Measurements from ENCODE around the gene SBK1. TPM values are rescaled to one million over a fixed set of nuclear protein-coding genes. Genes with fewer than 3 reads are reported as not detected.
"Not testable (repeated sequence)": the region's sequence is repeated elsewhere in the genome, so short reads cannot be mapped to it uniquely, and the experiment has no call there.

The SBK1 gene
- total RNA-seq = 1 to 10 TPM in 1 of 4 donors, under 1 TPM in 2, not detected in 1; 0.27 to 1.4 (median 0.32) TPM

- intact Hi-C loops (cut with DNase I; ENCODE audit: low total_unique reads) (no loop called here), in situ Hi-C loops (cut with MboI; ENCODE audit: low pct_ligation_motif_present in 1 of 4, low pct_unique_long_range_greater_than_20kb in 1 of 4, low sequenced_read_pairs in 3 of 4) (no loop called here)
- Histone ChIP-seq H3K9me3 (no peaks in the 10 kb centered on the region), H3K27me3 (peaks cover 17% of the 10 kb centered on the region), H3K27ac (peak within 1 kb of the TSS; percentile 43 to 69 (median 58)), H3K36me3 (no peaks in the 10 kb centered on the region), H3K4me1 (peaks cover 6 to 15% (median 13%) of the 10 kb centered on the region in 4 donors), H3K4me3 (peak within 1 kb of the TSS; percentile 29 to 74 (median 54))
- TF ChIP-seq EP300 (IDR thresholded peaks at IDR 0.05; ENCODE audit: low read depth) (no peak), POLR2A (IDR thresholded peaks at IDR 0.05) (no peak), POLR2AphosphoS5 (IDR thresholded peaks at IDR 0.05) (no peak), CTCF (IDR thresholded peaks at IDR 0.05) (no peak)
- WGBS, 2 donors (ENCODE audit: low coverage in 1 of 2) = 3 to 6% methylated on average over 2 to 60 of the region's 88 CpGs
- peak; percentile 84 for DNase-seq
Measured at GRCh38 chr16:28291651-28292626, at the start of gene SBK1. Gene SBK1 (plus strand): TSS chr16:28292525. CDS start chr16:28317392, 24,867 bp downstream.

- H3K27ac ChIP-seq; H3K9me3 ChIP-seq; H3K4me1 ChIP-seq; intact Hi-C loops (cut with DNase I; ENCODE audit: low total_unique reads); in situ Hi-C loops (cut with MboI; ENCODE audit: low pct_ligation_motif_present in 1 of 4, low pct_unique_long_range_greater_than_20kb in 1 of 4, low sequenced_read_pairs in 3 of 4); H3K27me3 ChIP-seq; H3K36me3 ChIP-seq; DNase-seq; H3K4me3 ChIP-seq: not testable (repeated sequence)
- WGBS, 2 donors (ENCODE audit: low coverage in 1 of 2) = 86% methylated on average over 2 of the region's 2 CpGs; no CpG with 5 or more reads in 1 of the 2 donors
Measured at GRCh38 chr16:28249483-28249882, 42.8 kb upstream of the SBK1 start.

GRCh38 chr16:28250999-28251398, 41.3 kb upstream of the SBK1 start:
- WGBS, 2 donors (ENCODE audit: low coverage in 1 of 2) = 74% methylated on average over 3 of the region's 3 CpGs; no CpG with 5 or more reads in 1 of the 2 donors
- no peak for TF ChIP-seq CTCF (IDR thresholded peaks at IDR 0.05)
- no peak for DNase-seq
- in situ Hi-C loops (cut with MboI; ENCODE audit: low pct_ligation_motif_present in 1 of 4, low pct_unique_long_range_greater_than_20kb in 1 of 4, low sequenced_read_pairs in 3 of 4) = no loop called here
- Histone ChIP-seq H3K27me3 (no peaks in the 10 kb centered on the region), H3K27ac (no peak overlapping the region), H3K4me3 (no peak overlapping the region), H3K4me1 (no peaks in the 10 kb centered on the region), H3K36me3 (no peaks in the 10 kb centered on the region), H3K9me3 (no peaks in the 10 kb centered on the region)
- intact Hi-C loops (cut with DNase I; ENCODE audit: low total_unique reads) = no loop called here

- H3K9me3 ChIP-seq = no peaks in the 10 kb centered on the region
- intact Hi-C loops (cut with DNase I; ENCODE audit: low total_unique reads) (no loop called here), in situ Hi-C loops (cut with MboI; ENCODE audit: low pct_ligation_motif_present in 1 of 4, low pct_unique_long_range_greater_than_20kb in 1 of 4, low sequenced_read_pairs in 3 of 4) (no loop called here)
- H3K27ac ChIP-seq = no peak overlapping the region
- 80 to 96% methylated on average over 1 to 6 of the region's 6 CpGs for WGBS, 2 donors (ENCODE audit: low coverage in 1 of 2)
- H3K27me3 ChIP-seq = peaks cover 17% of the 10 kb centered on the region
- no peaks in the 10 kb centered on the region for H3K36me3 ChIP-seq
- no peaks in the 10 kb centered on the region for H3K4me1 ChIP-seq
- no peak overlapping the region for H3K4me3 ChIP-seq
- no peak for DNase-seq
- TF ChIP-seq EP300 (IDR thresholded peaks at IDR 0.05; ENCODE audit: low read depth) (no peak), CTCF (IDR thresholded peaks at IDR 0.05) (no peak), POLR2AphosphoS5 (IDR thresholded peaks at IDR 0.05) (no peak), POLR2A (IDR thresholded peaks at IDR 0.05) (no peak)
Measured at GRCh38 chr16:28254158-28254557, 38.2 kb upstream of the SBK1 start.

Data from transverse colon (tissue), 4 donors.